Activated naive CD8-positive, alpha-beta T cell treated with anti-CD3 and anti-CD28 coated beads for 36 hours (primary cell): ENCODE measurements around the gene GALNS. TPM values are rescaled to one million over a fixed set of nuclear protein-coding genes. Genes with fewer than 3 reads are reported as not detected.

Experiments
- DNase-seq: peaks from one replicate; pipeline ENCODE4 v3.0.0; 2021
- H3K27ac Mint-ChIP-seq: one replicate; pipeline ENCODE4 v1.8.0; 2022; ENCODE audit warnings: mild to moderate bottlenecking, moderate library complexity, mixed read lengths
- H3K27me3 Mint-ChIP-seq: one replicate; pipeline ENCODE4 v1.8.0; 2022; ENCODE audit warnings: mild to moderate bottlenecking, mixed read lengths
- H3K36me3 Mint-ChIP-seq: one replicate; pipeline ENCODE4 v1.8.0; 2021; ENCODE audit warnings: mild to moderate bottlenecking, mixed read lengths
- H3K4me1 Mint-ChIP-seq: one replicate; pipeline ENCODE4 v1.8.0; 2021; ENCODE audit warnings: mixed read lengths
- H3K4me3 Mint-ChIP-seq: one replicate; pipeline ENCODE4 v1.8.0; 2022; ENCODE audit warnings: mild to moderate bottlenecking, moderate library complexity, mixed read lengths
- H3K9me3 Mint-ChIP-seq: one replicate; pipeline ENCODE4 v1.8.0; 2022; ENCODE audit warnings: mixed read lengths
- total RNA-seq, 2 experiments: library from RNA; stranded (reverse); gene quantifications; one replicate each; pipeline ENCODE4 v1.2.3, GENCODE V29; 2021

Gene GALNS
- total RNA-seq, 2 experiments from 2014 or later = 14.7 to 14.9 TPM

DNA sequence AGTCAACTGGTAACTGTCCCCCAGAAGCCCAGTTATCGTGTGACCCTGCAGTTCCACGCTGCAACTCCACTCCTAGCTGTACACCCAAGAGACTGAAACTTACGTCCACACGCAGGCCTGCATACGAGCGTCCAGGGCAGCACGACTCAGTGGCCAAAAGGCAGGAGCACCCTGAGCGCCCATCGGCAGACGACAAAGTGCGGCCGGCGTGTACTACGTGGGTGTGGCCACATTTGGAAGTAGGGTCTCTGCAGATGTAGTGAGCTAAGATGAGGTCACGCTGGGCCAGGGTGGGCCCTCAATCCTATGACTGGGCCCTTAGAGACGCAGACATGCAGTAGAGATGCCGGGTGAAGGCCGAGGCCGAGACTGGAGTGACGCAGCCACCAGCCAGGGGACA, 13.5 kb downstream of the GALNS start:
- Mint-ChIP-seq H3K4me1 (peaks cover 1% of the 10 kb centered on the region), H3K9me3 (no peaks in the 10 kb centered on the region), H3K27ac (no peak overlapping the region), H3K4me3 (no peak overlapping the region), H3K36me3 (peaks cover 4% of the 10 kb centered on the region), H3K27me3 (no peaks in the 10 kb centered on the region)
- no peak for DNase-seq

DNA sequence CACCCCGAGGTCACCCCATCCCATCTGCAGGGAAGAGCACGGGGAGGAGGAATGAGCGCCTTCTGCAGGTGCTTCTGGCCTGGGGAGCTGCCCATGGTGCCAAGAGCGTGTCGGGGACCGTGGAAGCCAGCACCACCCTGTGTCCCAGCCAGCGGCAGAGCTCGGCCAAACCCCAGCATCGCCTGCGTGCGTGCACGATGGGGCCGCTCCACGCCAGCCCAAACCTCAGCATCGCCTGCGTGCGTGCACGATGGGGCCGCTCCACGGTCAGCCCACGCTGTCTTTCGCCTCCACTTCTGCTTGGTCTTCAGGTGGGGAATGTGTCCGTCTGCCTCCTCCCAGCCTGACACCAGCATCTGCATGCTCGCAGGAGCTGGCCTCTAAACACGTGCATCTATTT, 13.9 kb downstream of the GALNS start:
- Mint-ChIP-seq H3K27ac (no peak overlapping the region), H3K36me3 (peaks cover 4% of the 10 kb centered on the region), H3K27me3 (no peaks in the 10 kb centered on the region), H3K9me3 (no peaks in the 10 kb centered on the region), H3K4me1 (peaks cover 1% of the 10 kb centered on the region), H3K4me3 (no peak overlapping the region)
- no peak for DNase-seq

DNA sequence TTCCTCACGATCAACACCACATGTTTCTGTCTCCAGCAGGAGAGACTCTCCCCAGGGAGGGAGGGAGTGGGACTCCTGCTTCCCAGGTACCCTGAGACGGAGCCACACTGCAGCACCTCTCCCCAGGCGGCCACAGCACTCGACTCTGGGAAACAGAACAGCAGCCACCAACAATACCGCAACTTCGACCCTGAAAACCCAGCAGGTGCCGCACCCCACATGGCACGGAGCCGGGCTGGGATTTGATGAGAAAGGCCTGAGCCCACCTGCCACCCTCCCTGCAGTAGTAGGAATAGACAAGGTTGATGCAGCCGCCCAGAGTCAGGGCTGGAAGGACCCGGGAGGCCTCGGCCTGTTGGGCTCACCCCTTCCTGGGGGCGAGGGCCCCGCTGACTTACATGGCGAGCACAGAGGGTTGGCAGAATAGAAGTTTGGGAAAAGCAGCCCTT, 14.4 kb downstream of the GALNS start:
- peaks cover 4% of the 10 kb centered on the region for H3K36me3 Mint-ChIP-seq
- H3K4me3 Mint-ChIP-seq = no peak overlapping the region
- H3K9me3 Mint-ChIP-seq = no peaks in the 10 kb centered on the region
- DNase-seq = no peak
- H3K27ac Mint-ChIP-seq = no peak overlapping the region
- no peaks in the 10 kb centered on the region for H3K27me3 Mint-ChIP-seq
- H3K4me1 Mint-ChIP-seq = peaks cover 1% of the 10 kb centered on the region

DNA sequence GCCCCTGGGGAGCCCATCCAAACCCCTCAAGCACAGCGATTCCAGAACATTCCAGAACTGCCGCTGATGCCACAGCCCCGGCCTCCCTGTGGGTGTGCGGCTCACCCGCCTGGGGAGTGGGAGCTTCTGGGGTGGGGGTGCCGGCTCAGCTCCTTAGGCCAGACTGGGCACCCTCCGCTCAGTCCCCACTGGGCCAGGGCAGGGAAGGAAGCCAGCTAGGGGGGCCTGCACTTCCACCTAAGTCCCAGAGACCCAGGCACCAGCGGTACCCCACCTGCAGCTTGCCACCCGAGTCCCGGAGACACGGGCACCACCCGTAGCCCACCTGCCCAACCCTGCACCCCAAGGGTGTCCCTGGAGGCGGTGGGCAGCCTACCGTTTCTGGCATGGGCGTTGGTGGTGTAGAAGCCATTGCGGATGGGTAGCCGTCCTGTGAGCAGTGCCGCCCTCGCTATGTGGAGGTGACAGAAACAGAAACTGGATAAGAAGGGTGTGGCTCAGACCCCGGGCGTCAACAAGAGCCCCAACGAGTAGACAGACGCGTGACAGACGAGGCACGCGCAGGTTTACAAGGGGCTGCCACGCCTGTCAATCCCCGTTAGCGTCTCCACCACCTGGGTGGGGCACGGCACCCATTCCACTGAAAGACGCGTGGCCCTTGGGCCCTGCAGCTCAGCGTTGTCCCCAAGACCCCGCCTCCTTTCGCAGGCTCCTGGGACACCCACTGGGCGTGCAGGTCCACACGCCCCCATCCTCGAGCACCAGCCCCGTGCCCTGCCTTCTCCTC, 15.0 kb downstream of the GALNS start:
- H3K36me3 Mint-ChIP-seq = peaks cover 4% of the 10 kb centered on the region
- no peak overlapping the region for H3K4me3 Mint-ChIP-seq
- no peak for DNase-seq
- no peaks in the 10 kb centered on the region for H3K9me3 Mint-ChIP-seq
- no peak overlapping the region for H3K27ac Mint-ChIP-seq
- H3K4me1 Mint-ChIP-seq = peaks cover 1% of the 10 kb centered on the region
- H3K27me3 Mint-ChIP-seq = no peaks in the 10 kb centered on the region

DNA sequence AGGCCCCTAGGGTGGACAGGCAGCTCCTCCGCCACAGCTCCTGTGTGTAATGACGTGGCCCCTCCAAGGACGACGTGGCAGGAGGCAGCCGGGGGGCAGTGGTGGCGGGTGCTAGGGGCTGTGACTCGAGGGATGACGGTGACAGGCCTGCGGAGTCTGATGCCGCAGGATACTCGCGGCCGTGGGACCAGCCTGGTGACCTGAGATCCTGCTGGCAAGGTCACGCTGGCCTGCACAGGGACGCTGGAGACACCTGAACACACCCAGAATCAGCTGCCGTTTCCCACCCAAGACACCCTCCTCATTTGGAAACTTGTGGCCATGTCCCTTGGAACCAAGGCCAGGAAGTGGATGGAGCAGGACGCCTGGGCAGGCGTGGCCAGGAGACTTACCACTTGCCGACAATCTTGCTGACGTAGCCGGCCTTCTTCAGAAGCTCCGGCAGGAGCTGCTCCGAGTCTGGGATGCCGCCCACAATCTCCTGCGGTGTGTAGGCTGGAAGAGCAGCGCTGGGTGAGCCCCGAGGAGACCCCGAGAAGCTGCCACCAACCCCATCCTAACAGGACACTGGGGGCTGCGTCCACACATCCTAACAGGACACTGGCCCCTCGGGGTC, 16.0 kb downstream of the GALNS start:
- no peaks in the 10 kb centered on the region for H3K4me1 Mint-ChIP-seq
- no peak for DNase-seq
- H3K27ac Mint-ChIP-seq = no peak overlapping the region
- H3K27me3 Mint-ChIP-seq = no peaks in the 10 kb centered on the region
- no peak overlapping the region for H3K4me3 Mint-ChIP-seq
- peaks cover 4% of the 10 kb centered on the region for H3K36me3 Mint-ChIP-seq
- H3K9me3 Mint-ChIP-seq = no peaks in the 10 kb centered on the region

DNA sequence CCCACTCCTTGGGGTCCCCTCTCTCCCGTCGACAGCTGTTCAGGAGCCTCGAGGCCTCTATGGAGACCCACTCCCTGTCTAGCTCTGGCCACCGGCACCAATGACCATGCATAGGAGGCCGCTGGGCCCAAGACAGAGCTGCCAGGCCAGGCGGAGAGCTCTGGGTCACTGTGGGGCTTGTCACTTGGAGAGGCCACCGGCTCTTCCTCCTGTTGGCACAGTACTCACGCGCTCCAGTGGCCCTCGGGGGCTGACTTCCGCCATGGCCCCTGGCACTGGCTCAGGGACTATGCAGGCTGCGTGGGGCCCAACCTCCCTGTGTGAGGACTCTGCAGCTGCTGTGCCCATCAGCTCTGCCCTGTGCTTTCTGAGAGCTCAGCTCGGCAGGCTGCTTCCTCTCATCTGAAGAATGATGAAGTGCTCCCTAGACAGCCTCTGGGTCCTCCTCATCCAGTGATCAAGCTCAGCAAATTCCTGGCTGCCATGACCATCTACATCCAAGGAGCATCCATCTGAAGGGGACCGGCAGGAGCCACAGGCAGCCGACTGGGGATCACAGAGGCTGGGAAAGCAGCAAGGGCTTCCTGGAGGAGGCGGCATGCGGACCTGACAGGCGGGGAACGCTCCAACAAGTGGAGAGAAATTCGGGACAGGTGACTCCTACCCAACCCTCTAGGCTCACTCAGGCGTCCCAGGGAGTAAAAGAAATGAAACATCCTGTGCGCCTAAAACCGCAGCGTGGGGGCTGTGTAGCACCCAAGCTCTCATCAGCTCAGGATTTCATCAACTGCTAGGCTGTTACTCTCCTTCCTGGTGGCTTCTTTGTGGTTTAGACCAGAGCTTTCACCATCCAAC, 16.8 kb downstream of the GALNS start:
- Mint-ChIP-seq H3K4me1 (no peaks in the 10 kb centered on the region), H3K9me3 (no peaks in the 10 kb centered on the region), H3K36me3 (peaks cover 4% of the 10 kb centered on the region), H3K27ac (no peak overlapping the region), H3K27me3 (no peaks in the 10 kb centered on the region), H3K4me3 (no peak overlapping the region)
- DNase-seq = no peak

DNA sequence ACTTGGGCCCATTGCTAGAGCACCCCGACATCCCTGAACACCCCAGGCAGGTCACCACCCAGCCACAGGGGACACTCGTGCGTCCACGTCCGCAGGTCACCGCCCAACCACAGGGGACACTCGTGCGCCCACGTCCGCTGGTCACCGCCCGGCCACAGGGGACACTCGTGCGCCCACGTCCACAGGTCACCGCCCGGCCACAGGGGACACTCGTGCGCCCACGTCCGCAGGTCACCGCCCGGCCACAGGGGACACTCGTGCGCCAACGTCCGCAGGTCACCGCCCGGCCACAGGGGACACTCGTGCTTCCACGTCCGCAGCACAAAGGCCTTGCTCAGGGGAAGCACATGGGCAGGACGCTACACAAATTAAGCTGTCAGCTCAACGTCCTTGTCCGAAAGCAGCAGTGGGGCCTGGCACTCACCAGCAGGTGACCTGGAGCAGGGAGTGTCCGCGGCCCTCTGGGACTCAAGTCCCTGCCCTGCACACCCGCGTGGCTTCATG, 17.7 kb downstream of the GALNS start:
- no peaks in the 10 kb centered on the region for H3K4me1 Mint-ChIP-seq
- H3K36me3 Mint-ChIP-seq = peaks cover 4% of the 10 kb centered on the region
- no peaks in the 10 kb centered on the region for H3K9me3 Mint-ChIP-seq
- no peaks in the 10 kb centered on the region for H3K27me3 Mint-ChIP-seq
- H3K27ac Mint-ChIP-seq = no peak overlapping the region
- H3K4me3 Mint-ChIP-seq = no peak overlapping the region
- no peak for DNase-seq

DNA sequence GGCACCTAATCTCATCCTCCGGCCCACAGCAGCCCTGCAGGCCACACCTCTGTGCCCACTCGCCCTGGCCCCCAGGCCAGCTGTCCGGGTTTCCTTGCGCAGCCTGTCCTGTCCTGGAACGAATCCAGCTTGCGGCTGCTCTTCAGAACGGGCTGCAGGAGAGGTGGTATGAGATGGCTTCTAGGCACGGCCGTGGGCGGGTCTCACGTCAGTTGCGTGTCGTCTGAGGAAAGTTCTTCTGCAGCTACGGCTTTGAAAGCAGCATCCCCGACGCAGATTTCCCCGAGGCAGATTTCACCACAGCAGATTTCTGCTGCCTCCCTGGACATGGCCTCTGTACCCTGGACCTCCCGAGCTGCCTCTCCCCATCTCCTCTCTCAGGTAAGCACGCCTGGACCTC, 18.2 kb downstream of the GALNS start:
- Mint-ChIP-seq H3K36me3 (peaks cover 4% of the 10 kb centered on the region), H3K27ac (no peak overlapping the region), H3K27me3 (no peaks in the 10 kb centered on the region), H3K4me3 (no peak overlapping the region), H3K4me1 (no peaks in the 10 kb centered on the region), H3K9me3 (no peaks in the 10 kb centered on the region)
- no peak for DNase-seq

DNA sequence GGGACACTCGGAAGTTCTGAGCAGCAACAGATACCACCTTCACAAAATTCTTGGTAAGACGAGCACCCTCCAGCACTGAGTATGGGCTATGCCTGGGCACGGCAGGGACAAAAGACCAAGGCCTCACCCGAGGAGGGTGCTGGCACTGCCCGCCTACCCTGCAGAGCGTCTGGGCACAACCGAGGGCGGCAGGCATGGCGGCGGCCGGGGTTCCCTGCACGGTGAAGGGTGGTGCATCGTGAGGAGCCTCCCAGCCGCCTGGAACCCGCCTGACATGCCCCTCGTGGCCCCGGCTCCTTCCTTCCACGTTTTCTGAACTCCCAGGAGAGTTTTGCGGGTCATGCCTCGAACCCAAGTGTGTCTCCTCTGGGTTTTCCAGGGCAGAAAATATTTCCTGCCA, 18.9 kb downstream of the GALNS start:
- Mint-ChIP-seq H3K36me3 (peaks cover 4% of the 10 kb centered on the region), H3K27me3 (no peaks in the 10 kb centered on the region), H3K9me3 (no peaks in the 10 kb centered on the region), H3K4me1 (no peaks in the 10 kb centered on the region), H3K4me3 (no peak overlapping the region), H3K27ac (no peak overlapping the region)
- DNase-seq = no peak

DNA sequence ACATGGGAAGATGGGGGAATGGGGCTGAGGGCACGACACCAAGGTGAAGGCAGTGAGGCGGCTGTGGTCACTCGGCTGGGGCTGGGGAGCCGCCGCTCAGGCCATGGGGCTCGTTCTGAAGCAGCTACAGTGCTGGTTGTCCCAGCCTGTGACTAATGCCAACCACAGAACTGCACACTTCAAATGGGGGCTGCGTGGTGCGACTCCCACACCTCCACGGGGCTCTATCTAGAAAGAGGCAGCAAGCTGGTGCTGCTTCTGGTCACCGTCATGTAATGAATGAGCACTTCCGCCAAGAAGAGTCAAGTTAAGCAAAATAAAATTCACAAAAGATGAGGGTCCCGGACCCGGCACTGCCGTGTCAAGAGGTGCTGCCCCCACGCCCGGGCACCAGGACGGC, 20.0 kb downstream of the GALNS start:
- Mint-ChIP-seq H3K4me1 (no peaks in the 10 kb centered on the region), H3K9me3 (no peaks in the 10 kb centered on the region), H3K27me3 (no peaks in the 10 kb centered on the region), H3K27ac (no peak overlapping the region), H3K36me3 (peaks cover 4% of the 10 kb centered on the region), H3K4me3 (no peak overlapping the region)
- no peak for DNase-seq

DNA sequence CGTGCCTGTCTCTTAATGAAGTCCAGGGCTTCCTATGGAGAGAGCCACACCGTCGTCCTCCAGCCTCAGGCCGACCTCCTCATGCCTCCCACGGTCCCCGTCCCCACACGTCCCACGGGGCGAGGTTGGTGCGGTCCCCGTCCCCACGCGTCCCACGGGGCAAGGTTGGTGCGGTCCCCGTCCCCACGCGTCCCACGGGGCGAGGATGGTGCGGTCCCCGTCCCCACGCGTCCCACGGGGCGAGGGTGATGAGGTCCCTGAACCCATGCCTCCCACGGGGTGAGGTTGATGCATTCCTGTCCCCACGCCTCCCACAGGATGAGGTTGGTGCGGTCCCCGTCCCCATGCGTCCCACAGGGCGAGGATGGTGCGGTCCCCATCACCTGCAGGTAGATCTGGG, 20.9 kb downstream of the GALNS start:
- H3K36me3 Mint-ChIP-seq = peaks cover 4% of the 10 kb centered on the region
- H3K9me3 Mint-ChIP-seq = no peaks in the 10 kb centered on the region
- no peaks in the 10 kb centered on the region for H3K4me1 Mint-ChIP-seq
- no peak for DNase-seq
- no peaks in the 10 kb centered on the region for H3K27me3 Mint-ChIP-seq
- H3K4me3 Mint-ChIP-seq = no peak overlapping the region
- H3K27ac Mint-ChIP-seq = no peak overlapping the region

DNA sequence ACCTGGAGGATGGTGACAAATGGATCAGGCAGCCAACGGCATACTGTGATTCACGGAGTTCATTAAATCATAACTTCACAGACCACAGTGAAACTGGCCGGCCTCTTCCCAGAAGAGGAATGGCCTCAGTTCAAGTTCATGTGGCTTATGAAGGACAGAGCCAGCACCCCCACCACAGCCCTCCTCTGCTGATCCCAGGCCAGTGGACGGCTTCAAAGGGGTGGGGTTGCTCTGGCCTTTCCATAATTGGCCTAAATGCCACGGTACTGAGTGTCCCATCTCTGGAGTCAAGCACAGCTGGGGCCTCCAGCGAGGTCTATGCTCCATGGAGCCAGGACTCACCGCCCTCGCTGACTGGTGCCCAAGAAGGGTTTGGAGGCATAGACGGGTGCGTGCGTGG, 21.4 kb downstream of the GALNS start:
- DNase-seq = no peak
- Mint-ChIP-seq H3K27ac (no peak overlapping the region), H3K4me1 (no peaks in the 10 kb centered on the region), H3K4me3 (no peak overlapping the region), H3K9me3 (no peaks in the 10 kb centered on the region), H3K27me3 (no peaks in the 10 kb centered on the region), H3K36me3 (peaks cover 4% of the 10 kb centered on the region)

DNA sequence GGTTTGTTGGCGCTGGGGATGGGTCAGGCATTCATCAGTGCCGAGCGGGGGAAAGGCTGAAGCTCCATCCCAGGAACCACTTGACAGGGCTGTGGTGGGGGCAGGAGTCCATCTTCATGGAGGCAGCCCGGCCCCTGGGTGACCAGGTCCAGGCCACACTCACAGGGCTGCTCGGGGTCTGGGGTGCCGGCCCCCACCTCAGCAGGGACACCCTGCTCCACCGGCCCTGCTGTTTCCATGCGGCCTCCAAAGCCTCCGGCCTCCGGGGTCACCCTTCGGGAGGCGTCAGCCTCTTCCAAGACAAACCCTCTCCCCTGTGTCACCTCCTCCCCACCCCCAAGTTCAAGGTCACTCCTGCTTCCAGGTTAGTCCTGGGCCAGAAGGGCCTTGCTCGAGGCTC, 22.1 kb downstream of the GALNS start:
- H3K4me1 Mint-ChIP-seq = no peaks in the 10 kb centered on the region
- no peak overlapping the region for H3K4me3 Mint-ChIP-seq
- no peak overlapping the region for H3K27ac Mint-ChIP-seq
- H3K36me3 Mint-ChIP-seq = no peaks in the 10 kb centered on the region
- no peak for DNase-seq
- H3K9me3 Mint-ChIP-seq = no peaks in the 10 kb centered on the region
- H3K27me3 Mint-ChIP-seq = no peaks in the 10 kb centered on the region

DNA sequence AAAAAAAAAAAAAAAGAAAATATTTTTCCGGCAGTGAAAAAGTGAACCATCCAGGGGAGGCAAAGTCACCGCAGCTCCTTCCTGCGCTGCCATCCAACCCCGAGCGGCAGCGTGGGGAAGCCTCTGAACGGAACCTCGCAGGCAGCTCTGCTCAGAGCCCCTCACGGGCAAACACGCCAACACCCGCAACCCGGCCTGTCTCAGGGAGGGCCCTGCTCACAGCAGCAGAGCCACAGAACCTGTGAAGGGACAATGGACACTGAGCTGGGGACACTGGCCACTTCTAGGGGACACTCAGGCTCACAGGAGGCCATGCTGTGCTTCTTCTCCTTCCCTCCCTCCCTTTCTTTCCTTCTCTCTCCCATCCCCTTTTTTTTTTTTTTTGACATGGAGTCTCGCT, 23.7 kb downstream of the GALNS start:
- Mint-ChIP-seq H3K36me3 (no peaks in the 10 kb centered on the region), H3K27me3 (no peaks in the 10 kb centered on the region), H3K4me3 (no peak overlapping the region), H3K27ac (no peak overlapping the region), H3K4me1 (no peaks in the 10 kb centered on the region), H3K9me3 (no peaks in the 10 kb centered on the region)
- DNase-seq = no peak

DNA sequence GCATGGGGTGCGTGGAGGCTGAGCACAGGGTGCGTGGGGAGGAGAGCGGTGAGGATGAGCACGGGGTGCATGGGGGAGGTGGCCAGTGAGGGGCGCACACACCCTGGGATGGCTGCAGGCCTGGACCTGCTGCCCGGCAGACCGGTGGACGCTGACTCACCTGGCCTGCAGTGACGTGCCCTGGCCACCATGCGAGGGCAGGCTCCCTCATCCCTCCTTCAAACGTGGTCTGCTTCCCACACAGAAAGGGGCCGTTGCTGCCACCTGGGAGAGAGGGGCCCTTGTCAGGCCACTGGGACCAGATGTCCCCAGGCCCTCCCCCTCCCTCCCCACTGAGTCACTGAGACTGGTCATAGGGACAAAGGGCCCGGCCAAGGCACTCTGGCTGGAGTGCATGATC, 24.9 kb downstream of the GALNS start:
- Mint-ChIP-seq H3K36me3 (no peaks in the 10 kb centered on the region), H3K4me1 (no peaks in the 10 kb centered on the region), H3K27me3 (no peaks in the 10 kb centered on the region), H3K9me3 (no peaks in the 10 kb centered on the region), H3K27ac (no peak overlapping the region), H3K4me3 (no peak overlapping the region)
- DNase-seq = no peak
